SU-DHL-6 (cell line): ENCODE data around the gene NXPH4.

Source experiments
- CTCF ChIP-seq: fragments of 200-600 bp; sonication (generic); IDR thresholded peaks from one replicate; pipeline ENCODE4 v1.5.1; 2017; ENCODE audit warnings: antibody characterized with exemption, mild to moderate bottlenecking, low read length, moderate library complexity; ENCODE audit not compliant: insufficient read depth, poor library complexity, severe bottlenecking
- EZH2phosphoT487 ChIP-seq: fragments of 200-600 bp; sonication (generic), shearing (Covaris generic); conservative IDR thresholded peaks from 2 replicates; pipeline ENCODE4 v1.6.1; 2018; ENCODE audit warnings: mild to moderate bottlenecking, antibody characterized with exemption, low read length, moderate library complexity, mixed read lengths

- TF ChIP-seq CTCF (no peak), EZH2phosphoT487 (no peak)
Observed at GRCh38 chr12:57272337-57273151, 56.0 kb downstream of the NXPH4 start.
